HepG2 (cell line): ENCODE results near the gene MDP1. TPM values are rescaled to one million over a fixed set of nuclear protein-coding genes. Genes with fewer than 3 reads are reported as not detected.

Experiments
- ATF3 ChIP-seq: sonication (generic); formaldehyde crosslinking; IDR thresholded peaks from 2 replicates; pipeline ENCODE4 v1.4.0; 2020; ENCODE audit warnings: missing genetic modification reagents
- CC2D1A ChIP-seq: sonication (generic); formaldehyde crosslinking; IDR thresholded peaks from 2 replicates; pipeline ENCODE4 v1.8.1; 2023; ENCODE audit warnings: mild to moderate bottlenecking, missing genetic modification reagents
- CSRNP1 ChIP-seq: sonication (generic); formaldehyde crosslinking; IDR thresholded peaks from 2 replicates; pipeline ENCODE4 v1.8.1; 2023; ENCODE audit warnings: mild to moderate bottlenecking, missing genetic modification reagents
- ETV6 ChIP-seq: sonication (generic); formaldehyde crosslinking; conservative IDR thresholded peaks from 2 replicates; pipeline ENCODE4 v1.4.0; 2020; ENCODE audit warnings: missing genetic modification reagents
- GATA4 ChIP-seq: sonication (generic); IDR thresholded peaks from 2 replicates; pipeline ENCODE4 v1.6.1; 2016; ENCODE audit warnings: antibody characterized with exemption, low read depth, borderline replicate concordance
- HIC2 ChIP-seq: sonication (generic); formaldehyde crosslinking; IDR thresholded peaks from 2 replicates; pipeline ENCODE4 v1.9.0; 2022; ENCODE audit warnings: low read depth, missing genetic modification reagents
- HMGXB3 ChIP-seq: sonication (generic); formaldehyde crosslinking; IDR thresholded peaks from 2 replicates; pipeline ENCODE4 v1.4.0; 2020; ENCODE audit warnings: missing genetic modification reagents, borderline replicate concordance
- HNRNPK ChIP-seq: fragments of 200-400 bp; formaldehyde crosslinking; IDR thresholded peaks from 2 replicates; pipeline ENCODE4 v1.6.1; 2018; ENCODE audit warnings: low read length, low read depth, moderate library complexity, mild to moderate bottlenecking; ENCODE audit not compliant: poor library complexity, severe bottlenecking
- SSRP1 ChIP-seq: IDR thresholded peaks from 2 replicates; pipeline ENCODE4 v1.6.1; 2016; ENCODE audit warnings: control low read depth
- STAT5B ChIP-seq: sonication (generic); formaldehyde crosslinking; IDR thresholded peaks from 2 replicates; pipeline ENCODE4 v1.4.0; 2020; ENCODE audit warnings: missing genetic modification reagents
- SYNCRIP ChIP-seq: fragments of 200-400 bp; formaldehyde crosslinking; IDR thresholded peaks from 2 replicates; pipeline ENCODE4 v1.6.1; 2018; ENCODE audit warnings: mild to moderate bottlenecking, low read depth, low read length; ENCODE audit not compliant: insufficient read depth
- ZBTB14 ChIP-seq: sonication (generic); formaldehyde crosslinking; IDR thresholded peaks from 2 replicates; pipeline ENCODE4 v1.4.0; 2020; ENCODE audit warnings: missing genetic modification reagents
- ZBTB7A ChIP-seq: sonication (generic); formaldehyde crosslinking; IDR thresholded peaks from 2 replicates; pipeline ENCODE4 v1.8.0; 2022; ENCODE audit warnings: mild to moderate bottlenecking, missing genetic modification reagents
- ZNF234 ChIP-seq: sonication (generic); formaldehyde crosslinking; conservative IDR thresholded peaks from 2 replicates; pipeline ENCODE4 v1.5.1; 2020; ENCODE audit warnings: mild to moderate bottlenecking, missing genetic modification reagents
- ZNF513 ChIP-seq: sonication (generic); formaldehyde crosslinking; conservative IDR thresholded peaks from 2 replicates; pipeline ENCODE4 v1.5.0; 2020; ENCODE audit warnings: missing genetic modification reagents
- ZNF737 ChIP-seq: sonication (generic); formaldehyde crosslinking; IDR thresholded peaks from 2 replicates; pipeline ENCODE4 v1.5.0; 2020; ENCODE audit warnings: missing genetic modification reagents, mild to moderate bottlenecking, borderline replicate concordance
- polyA plus RNA-seq, 8 experiments: library from polyadenylated mRNA; depleted of rRNA in 3 of 8; stranded (reverse) in 7 of 8; unstranded in 1 of 8; fragments of >200 nt; fragmentation: Illumina TruSeq in 4 of 8; extraction: Trizol in 4 of 8; gene quantifications; 2 replicates each; pipeline versions ENCODE4 v1.2.1 to v1.2.3, GENCODE V29; 2011 to 2016; ENCODE audit warnings: low read depth in 4 of 8, missing spikeins in 1 of 8, mixed read lengths in 1 of 8; ENCODE audit not compliant: insufficient read depth in 1 of 8
- total RNA-seq, 5 experiments: library from RNA; depleted of rRNA; stranded (reverse); fragments of >200 nt; fragmentation: Illumina TruSeq; extraction: Trizol; gene quantifications; 2 replicates each; pipeline ENCODE4 v1.2.3, GENCODE V29; 2016; ENCODE audit warnings: low read depth in 1 of 5

MDP1 gene
- total and polyA plus RNA-seq, 2 of the 13 experiments (the other 11 are each of a cell fraction or from before 2014, with no cell fraction given), result 44.1 to 48.7 TPM

GRCh38 chr14:24212924-24213865 lies 2.7 kb downstream of the MDP1 start, which contains the start of gene CHMP4A (continued):
- peak; percentile 86; the same call in 1 of the 2 replicates for TF ChIP-seq GATA4
- TF ChIP-seq SYNCRIP, result no peak
- peak; percentile 96; the same call in 1 of the 2 replicates for TF ChIP-seq CSRNP1 (CRISPR knock-in tag)
- peak; percentile 95 for TF ChIP-seq ZBTB7A
- TF ChIP-seq ETV6, result peak; percentile 97
- TF ChIP-seq CC2D1A (CRISPR knock-in tag), result peak; percentile 90; the same call in 1 of the 2 replicates
- peak; percentile 70; the same call in 1 of the 2 replicates for TF ChIP-seq ATF3 (CRISPR knock-in tag)
- TF ChIP-seq ZBTB14 (CRISPR knock-in tag), result peak; percentile 50; the same call in 1 of the 2 replicates
- TF ChIP-seq SSRP1, result peak; percentile 21; the same call in 1 of the 2 replicates
- peak; percentile 64; the same call in 1 of the 2 replicates for TF ChIP-seq STAT5B (CRISPR knock-in tag)
- peak; percentile 95; the same call in 1 of the 2 replicates for TF ChIP-seq HMGXB3
- TF ChIP-seq ZNF234 (CRISPR knock-in tag), result no peak
- peak; percentile 71; the same call in 1 of the 2 replicates for TF ChIP-seq HIC2 (CRISPR knock-in tag)
- peak; percentile 86; the same call in 1 of the 2 replicates for TF ChIP-seq ZNF513 (CRISPR knock-in tag)
- no peak for TF ChIP-seq ZNF737 (CRISPR knock-in tag)
- TF ChIP-seq HNRNPK, result peak; percentile 74
